GM12878 (cell line): ENCODE measurements around the gene GPATCH3. TPM values are rescaled to one million over a fixed set of nuclear protein-coding genes. Genes with fewer than 3 reads are reported as not detected.

Experiments used
- ATAC-seq: fragments of 200-7000 bp; cut with Tn5 transposase; 3 replicates; pipeline ENCODE4 v1.9.1; 2020; ENCODE audit warnings: mild to moderate bottlenecking, moderate library complexity
- BruUV-seq: library from RNA; stranded (reverse); fragments of 400-500 nt; replicated peaks from 2 replicates; lab custom pipeline; 2021; lab: Mats Ljungman, UMichigan
- CTCF ChIA-PET: fragments of 300-600 bp; sonication (Branson Sonifier 250); formaldehyde crosslinking; extraction: SDS; loops from one replicate; lab custom pipeline; 2021; ENCODE audit warnings: inconsistent platforms; lab: Yijun Ruan, JAX
- POLR2A ChIA-PET: fragments of 350-600 bp; formaldehyde crosslinking; extraction: SDS; loops from one replicate; lab custom pipeline; 2021; ENCODE audit warnings: inconsistent platforms; lab: Charles Lee
- RAD21 ChIA-PET: fragments of 300-600 bp; sonication (Branson Sonifier 250); formaldehyde crosslinking; loops from one replicate; lab custom pipeline; 2023; ENCODE audit warnings: antibody characterized with exemption; ENCODE audit not compliant: unreplicated experiment; lab: Charles Lee
- SMC1A ChIA-PET: fragments of 300-600 bp; sonication (Branson Sonifier 250); formaldehyde crosslinking; loops from one replicate; lab custom pipeline; 2023; ENCODE audit not compliant: unreplicated experiment, uncharacterized antibody; lab: Charles Lee
- DNase-seq: peaks from one replicate; pipeline ENCODE4 v3.0.0-alpha.2; 2011; ENCODE audit warnings: low read depth, low spot score
- FAIRE-seq: peaks from 3 replicates; lab custom pipeline; 2011; peaks lifted over from hg19 to GRCh38; lab: Jason Lieb, UNC
- H2AFZ ChIP-seq: 2 replicates; pipeline ENCODE4 v1.6.0; 2011; ENCODE audit warnings: low read depth, low read length, control low read depth; ENCODE audit not compliant: control insufficient read depth
- H3K27ac ChIP-seq: 2 replicates; pipeline ENCODE4 v1.5.1; 2011; ENCODE audit warnings: control low read depth; ENCODE audit not compliant: control insufficient read depth, insufficient read depth
- H3K27me3 ChIP-seq, 2 experiments: replicated peaks in 1 of 2; 2 replicates each; pipeline versions ENCODE4 v1.6.0 to v1.6.1; 2011; ENCODE audit warnings: low read length in 1 of 2; ENCODE audit not compliant: control insufficient read depth in 2 of 2, insufficient read depth in 2 of 2
- H3K36me3 ChIP-seq, 2 experiments: 2 replicates each; pipeline ENCODE4 v1.5.1; 2011; ENCODE audit warnings: low read length in 1 of 2; ENCODE audit not compliant: control insufficient read depth in 2 of 2, insufficient read depth in 2 of 2
- H3K4me1 ChIP-seq: 2 replicates; pipeline ENCODE4 v1.6.1; 2011; ENCODE audit warnings: mild to moderate bottlenecking, low read length, moderate library complexity, mixed read lengths; ENCODE audit not compliant: control insufficient read depth, insufficient read depth
- H3K4me2 ChIP-seq: 2 replicates; pipeline ENCODE4 v1.6.0; 2011; ENCODE audit warnings: control low read depth; ENCODE audit not compliant: control insufficient read depth, insufficient read depth
- H3K4me3 ChIP-seq: fragments of 200-600 bp; sonication (generic); 2 replicates; pipeline ENCODE4 v1.5.1; 2016
- H3K79me2 ChIP-seq: 2 replicates; pipeline ENCODE4 v1.6.0; 2011; ENCODE audit warnings: low read length; ENCODE audit not compliant: control insufficient read depth, insufficient read depth
- H3K9ac ChIP-seq: 2 replicates; pipeline ENCODE4 v1.8.0; 2011; ENCODE audit warnings: low read length, control low read depth, mixed read lengths; ENCODE audit not compliant: control insufficient read depth, insufficient read depth
- H3K9me3 ChIP-seq: replicated peaks from 3 replicates; pipeline ENCODE4 v1.5.1; 2011; ENCODE audit warnings: mild to moderate bottlenecking, low read length; ENCODE audit not compliant: control insufficient read depth, insufficient read depth
- H4K20me1 ChIP-seq: 2 replicates; pipeline ENCODE4 v1.6.0; 2011; ENCODE audit not compliant: control insufficient read depth, insufficient read depth
- FOXK2 ChIP-seq: fragments of 450-650 bp; IDR thresholded peaks from 2 replicates; pipeline ENCODE4 v1.6.1; 2017; ENCODE audit warnings: mild to moderate bottlenecking, moderate library complexity
- GABPA ChIP-seq: IDR thresholded peaks from 2 replicates; pipeline ENCODE4 v1.6.1; 2014; ENCODE audit warnings: antibody characterized with exemption, low read depth, mild to moderate bottlenecking, inconsistent platforms
- IKZF1 ChIP-seq: fragments of 450-650 bp; conservative IDR thresholded peaks from 2 replicates; pipeline ENCODE4 v1.6.1; 2017; ENCODE audit warnings: antibody characterized with exemption, mild to moderate bottlenecking
- MTA3 ChIP-seq: IDR thresholded peaks from 2 replicates; pipeline ENCODE4 v1.6.1; 2012; ENCODE audit warnings: low read length, inconsistent platforms, borderline replicate concordance
- MYB ChIP-seq: fragments of 150-350 bp; IDR thresholded peaks from 2 replicates; pipeline ENCODE4 v1.6.1; 2014; ENCODE audit warnings: mild to moderate bottlenecking, low read depth, low read length, borderline replicate concordance
- NR2C2 ChIP-seq: IDR thresholded peaks from 2 replicates; pipeline ENCODE4 v1.6.1; 2011; ENCODE audit warnings: borderline replicate concordance, low read depth; ENCODE audit not compliant: control insufficient read depth, insufficient read length
- POLR2A ChIP-seq: IDR thresholded peaks from 2 replicates; pipeline ENCODE4 v1.6.1; 2011; ENCODE audit warnings: low read depth, mild to moderate bottlenecking, low read length
- RFX5 ChIP-seq: IDR thresholded peaks from 2 replicates; pipeline ENCODE4 v1.6.1; 2011; ENCODE audit warnings: low read depth, low read length, improper control_type of control experiment
- SREBF2 ChIP-seq: IDR thresholded peaks from 2 replicates; pipeline ENCODE4 v1.6.1; 2012; ENCODE audit warnings: mild to moderate bottlenecking, low read length
- TBL1XR1 ChIP-seq: IDR thresholded peaks from 2 replicates; pipeline ENCODE4 v1.6.1; 2012; ENCODE audit warnings: low read depth, low read length, improper control_type of control experiment
- WGBS: methylation state at CpG from one replicate; pipeline ENCODE4 v1.1.6; 2016; ENCODE audit warnings: low lambda C conversion rate; ENCODE audit not compliant: insufficient replicate concordance, insufficient coverage; ENCODE audit errors: missing lambda C conversion rate; 5-methylcytosine and 5-hydroxymethylcytosine counted together
- in situ Hi-C: fragments of 300-500 bp; cut with MboI; formaldehyde crosslinking; loops from 9 replicates; pipeline ENCODE4 v1.14.3; 2018; ENCODE audit warnings: mixed read lengths
- intact Hi-C: fragments of 100-400 bp; cut with micrococcal nuclease; formaldehyde crosslinking; loops from one replicate; pipeline ENCODE4 v1.14.2; 2022; ENCODE audit not compliant: unreplicated experiment
- polyA plus RNA-seq, 11 experiments: library from polyadenylated mRNA; depleted of rRNA in 4 of 11; unstranded in 6 of 11; stranded (reverse) in 5 of 11; fragments of >200 nt; fragmentation: Nextera tagmentation in 4 of 11; fragmentation: Illumina TruSeq in 1 of 11; extraction: Ambion mirVana in 4 of 11; extraction: Trizol in 1 of 11; gene quantifications; 1 replicate in 1 of 11; 2 replicates in 10 of 11; pipeline versions ENCODE4 v1.2.1 to v1.2.3, GENCODE V29; 2011 to 2016; ENCODE audit warnings: inconsistent platforms in 2 of 11, missing spikeins in 2 of 11, low read depth in 1 of 11
- total RNA-seq, 4 experiments: library from RNA; depleted of rRNA in 3 of 4; stranded (reverse); fragments of >200 nt in 3 of 4; fragmentation: Illumina TruSeq in 1 of 4; extraction: Trizol in 1 of 4; gene quantifications; 2 replicates each; pipeline versions ENCODE4 v1.2.1 to v1.2.3, GENCODE V29; 2013 to 2021
- TF ChIP-seq, protein P1 (sequence below): fragments of 450-650 bp; IDR thresholded peaks from 2 replicates; pipeline ENCODE4 v1.6.1; 2014; ENCODE audit warnings: mild to moderate bottlenecking
- TF ChIP-seq, protein P2 (sequence below): fragments of 150-350 bp; IDR thresholded peaks from 2 replicates; pipeline ENCODE4 v1.6.1; 2016; ENCODE audit warnings: low read depth, low read length
- TF ChIP-seq, protein P3 (sequence below): fragments of 450-650 bp; IDR thresholded peaks from 2 replicates; pipeline ENCODE4 v1.6.1; 2017; ENCODE audit warnings: antibody characterized with exemption, mild to moderate bottlenecking, moderate library complexity
- TF ChIP-seq, protein P4 (sequence below): IDR thresholded peaks from 2 replicates; pipeline ENCODE4 v1.6.1; 2011; ENCODE audit warnings: low read depth, low read length, improper control_type of control experiment, borderline replicate concordance

GPATCH3 gene
- total and polyA plus RNA-seq, 10 of the 15 experiments (the other 5 are each of a cell fraction or from before 2014, with no cell fraction given), result 0.56 to 13.4 (median 8.7) TPM

DNA sequence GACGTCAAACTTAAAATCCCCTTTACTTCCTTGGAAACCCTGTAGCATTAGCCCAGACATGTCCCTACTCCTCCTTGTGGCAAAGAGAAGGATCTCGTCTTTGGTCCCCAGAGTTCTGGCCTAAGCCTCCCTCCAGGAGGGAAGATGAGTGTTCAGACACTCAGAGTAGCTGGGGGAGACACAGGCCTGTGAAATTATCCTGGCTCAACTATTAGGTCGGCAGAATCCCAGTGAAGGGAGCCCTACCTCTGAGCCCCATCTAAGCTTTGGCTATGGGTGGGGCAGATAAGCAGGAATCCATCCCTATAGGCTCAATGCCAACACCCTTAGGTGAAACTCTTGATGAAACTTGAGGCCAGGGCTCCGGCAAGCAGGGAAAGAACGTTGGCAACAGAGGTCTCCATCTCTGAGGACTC, 39.0 kb downstream of the GPATCH3 start (continued):
- TF ChIP-seq, protein P1, sequence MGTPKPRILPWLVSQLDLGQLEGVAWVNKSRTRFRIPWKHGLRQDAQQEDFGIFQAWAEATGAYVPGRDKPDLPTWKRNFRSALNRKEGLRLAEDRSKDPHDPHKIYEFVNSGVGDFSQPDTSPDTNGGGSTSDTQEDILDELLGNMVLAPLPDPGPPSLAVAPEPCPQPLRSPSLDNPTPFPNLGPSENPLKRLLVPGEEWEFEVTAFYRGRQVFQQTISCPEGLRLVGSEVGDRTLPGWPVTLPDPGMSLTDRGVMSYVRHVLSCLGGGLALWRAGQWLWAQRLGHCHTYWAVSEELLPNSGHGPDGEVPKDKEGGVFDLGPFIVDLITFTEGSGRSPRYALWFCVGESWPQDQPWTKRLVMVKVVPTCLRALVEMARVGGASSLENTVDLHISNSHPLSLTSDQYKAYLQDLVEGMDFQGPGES, result no peak
- no peak for TF ChIP-seq NR2C2
- no peak for TF ChIP-seq MTA3
- no peak for TF ChIP-seq SREBF2
- TF ChIP-seq, protein P2, sequence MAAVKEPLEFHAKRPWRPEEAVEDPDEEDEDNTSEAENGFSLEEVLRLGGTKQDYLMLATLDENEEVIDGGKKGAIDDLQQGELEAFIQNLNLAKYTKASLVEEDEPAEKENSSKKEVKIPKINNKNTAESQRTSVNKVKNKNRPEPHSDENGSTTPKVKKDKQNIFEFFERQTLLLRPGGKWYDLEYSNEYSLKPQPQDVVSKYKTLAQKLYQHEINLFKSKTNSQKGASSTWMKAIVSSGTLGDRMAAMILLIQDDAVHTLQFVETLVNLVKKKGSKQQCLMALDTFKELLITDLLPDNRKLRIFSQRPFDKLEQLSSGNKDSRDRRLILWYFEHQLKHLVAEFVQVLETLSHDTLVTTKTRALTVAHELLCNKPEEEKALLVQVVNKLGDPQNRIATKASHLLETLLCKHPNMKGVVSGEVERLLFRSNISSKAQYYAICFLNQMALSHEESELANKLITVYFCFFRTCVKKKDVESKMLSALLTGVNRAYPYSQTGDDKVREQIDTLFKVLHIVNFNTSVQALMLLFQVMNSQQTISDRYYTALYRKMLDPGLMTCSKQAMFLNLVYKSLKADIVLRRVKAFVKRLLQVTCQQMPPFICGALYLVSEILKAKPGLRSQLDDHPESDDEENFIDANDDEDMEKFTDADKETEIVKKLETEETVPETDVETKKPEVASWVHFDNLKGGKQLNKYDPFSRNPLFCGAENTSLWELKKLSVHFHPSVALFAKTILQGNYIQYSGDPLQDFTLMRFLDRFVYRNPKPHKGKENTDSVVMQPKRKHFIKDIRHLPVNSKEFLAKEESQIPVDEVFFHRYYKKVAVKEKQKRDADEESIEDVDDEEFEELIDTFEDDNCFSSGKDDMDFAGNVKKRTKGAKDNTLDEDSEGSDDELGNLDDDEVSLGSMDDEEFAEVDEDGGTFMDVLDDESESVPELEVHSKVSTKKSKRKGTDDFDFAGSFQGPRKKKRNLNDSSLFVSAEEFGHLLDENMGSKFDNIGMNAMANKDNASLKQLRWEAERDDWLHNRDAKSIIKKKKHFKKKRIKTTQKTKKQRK, result no peak
- TF ChIP-seq IKZF1, result no peak

DNA sequence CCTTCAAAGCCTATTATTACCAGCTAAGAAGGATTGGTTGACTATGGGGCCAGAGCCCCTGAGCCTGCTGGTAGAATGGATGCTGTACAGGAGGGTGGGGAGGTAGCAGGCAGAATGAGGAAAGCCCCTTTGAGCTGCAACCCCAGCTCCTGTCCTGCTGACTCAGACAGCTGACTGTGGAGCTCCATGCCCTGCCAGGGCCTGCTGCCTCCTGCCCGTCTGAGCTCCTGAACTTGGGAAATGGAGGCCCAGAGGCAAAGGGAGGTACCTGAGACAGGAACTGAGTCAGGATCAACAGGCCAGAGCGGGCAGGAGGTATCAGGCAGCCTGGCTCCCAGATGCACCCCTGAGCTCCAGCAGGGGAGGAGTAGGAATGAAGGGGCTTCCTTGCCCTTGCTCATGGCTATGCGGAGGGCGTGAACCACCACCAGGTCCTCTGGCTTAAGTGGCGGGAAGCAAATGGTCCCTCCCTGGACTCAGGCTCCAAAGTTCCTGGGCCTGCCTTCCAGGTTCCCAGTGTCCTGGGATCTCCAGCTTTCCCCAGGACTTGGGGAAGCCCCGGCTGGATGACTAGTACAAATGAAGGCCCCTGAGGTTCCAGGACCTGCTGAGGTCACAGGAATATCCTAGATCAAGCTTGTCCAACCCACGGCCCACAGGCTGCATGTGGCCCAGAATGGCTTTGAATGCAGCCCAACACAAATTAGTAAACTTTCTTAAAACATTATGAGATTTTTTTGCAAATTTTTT, 41.2 kb downstream of the GPATCH3 start:
- H3K4me2 ChIP-seq, result no peak overlapping the region
- 89% methylated on average over 7 of the region's 7 CpGs for WGBS

More for the DNA sequence above, 41.2 kb downstream of the GPATCH3 start:
- no peaks in the 10 kb centered on the region for H4K20me1 ChIP-seq
- H2AFZ ChIP-seq, result no peak overlapping the region
- SMC1A ChIA-PET, result interaction anchor here (0.6 to 2.5 kb wide), 7 partner anchors 19 to 338 kb away, joined by 3 to 9 read pairs (median 3); no protein-coding TSS in a partner anchor
- FAIRE-seq, result no peak
- peaks cover 14% of the 10 kb centered on the region for H3K4me1 ChIP-seq
- POLR2A ChIA-PET, result interaction anchor here (0.5 to 1.9 kb wide), 8 partner anchors 8 to 333 kb away, joined by 3 to 6 read pairs (median 4); no protein-coding TSS in a partner anchor
- ATAC-seq, result peak; percentile 23; the same call in 1 of the 3 replicates
- in situ Hi-C loops (no loop called here), intact Hi-C loops (no loop called here)
- H3K79me2 ChIP-seq, result no peaks in the 10 kb centered on the region; the same call in 1 of the 2 replicates
- RAD21 ChIA-PET, result interaction anchor here (1.5 to 2.7 kb wide), 4 partner anchors 10 to 47 kb away, joined by 4 to 8 read pairs (median 6); no protein-coding TSS in a partner anchor
- CTCF ChIA-PET, result interaction anchor here (0.9 to 5.9 kb wide), 17 partner anchors 10 to 351 kb away, joined by 3 to 25 read pairs (median 4); no protein-coding TSS in a partner anchor
- DNase-seq, result no peak
- H3K27me3 ChIP-seq, result no peaks in the 10 kb centered on the region
- H3K4me3 ChIP-seq, result no peak overlapping the region
- TF ChIP-seq MYB (no peak), POLR2A (no peak), TBL1XR1 (no peak), RFX5 (no peak), FOXK2 (no peak), GABPA (no peak)
- TF ChIP-seq, protein P3, sequence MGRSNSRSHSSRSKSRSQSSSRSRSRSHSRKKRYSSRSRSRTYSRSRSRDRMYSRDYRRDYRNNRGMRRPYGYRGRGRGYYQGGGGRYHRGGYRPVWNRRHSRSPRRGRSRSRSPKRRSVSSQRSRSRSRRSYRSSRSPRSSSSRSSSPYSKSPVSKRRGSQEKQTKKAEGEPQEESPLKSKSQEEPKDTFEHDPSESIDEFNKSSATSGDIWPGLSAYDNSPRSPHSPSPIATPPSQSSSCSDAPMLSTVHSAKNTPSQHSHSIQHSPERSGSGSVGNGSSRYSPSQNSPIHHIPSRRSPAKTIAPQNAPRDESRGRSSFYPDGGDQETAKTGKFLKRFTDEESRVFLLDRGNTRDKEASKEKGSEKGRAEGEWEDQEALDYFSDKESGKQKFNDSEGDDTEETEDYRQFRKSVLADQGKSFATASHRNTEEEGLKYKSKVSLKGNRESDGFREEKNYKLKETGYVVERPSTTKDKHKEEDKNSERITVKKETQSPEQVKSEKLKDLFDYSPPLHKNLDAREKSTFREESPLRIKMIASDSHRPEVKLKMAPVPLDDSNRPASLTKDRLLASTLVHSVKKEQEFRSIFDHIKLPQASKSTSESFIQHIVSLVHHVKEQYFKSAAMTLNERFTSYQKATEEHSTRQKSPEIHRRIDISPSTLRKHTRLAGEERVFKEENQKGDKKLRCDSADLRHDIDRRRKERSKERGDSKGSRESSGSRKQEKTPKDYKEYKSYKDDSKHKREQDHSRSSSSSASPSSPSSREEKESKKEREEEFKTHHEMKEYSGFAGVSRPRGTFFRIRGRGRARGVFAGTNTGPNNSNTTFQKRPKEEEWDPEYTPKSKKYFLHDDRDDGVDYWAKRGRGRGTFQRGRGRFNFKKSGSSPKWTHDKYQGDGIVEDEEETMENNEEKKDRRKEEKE, result no peak
- TF ChIP-seq, protein P4, sequence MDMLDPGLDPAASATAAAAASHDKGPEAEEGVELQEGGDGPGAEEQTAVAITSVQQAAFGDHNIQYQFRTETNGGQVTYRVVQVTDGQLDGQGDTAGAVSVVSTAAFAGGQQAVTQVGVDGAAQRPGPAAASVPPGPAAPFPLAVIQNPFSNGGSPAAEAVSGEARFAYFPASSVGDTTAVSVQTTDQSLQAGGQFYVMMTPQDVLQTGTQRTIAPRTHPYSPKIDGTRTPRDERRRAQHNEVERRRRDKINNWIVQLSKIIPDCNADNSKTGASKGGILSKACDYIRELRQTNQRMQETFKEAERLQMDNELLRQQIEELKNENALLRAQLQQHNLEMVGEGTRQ, result no peak
- no peak overlapping the region for H3K9ac ChIP-seq
- H3K27ac ChIP-seq, result no peak overlapping the region
- no peaks in the 10 kb centered on the region for H3K9me3 ChIP-seq
- BruUV-seq, result no TSS peak
- peaks cover 6 to 9% of the 10 kb centered on the region in 2 experiments; a peak in 3 of 4 replicates for H3K36me3 ChIP-seq
